Keratinocyte (primary cell): ENCODE results near the gene AKR1E2. TPM values are rescaled to one million over a fixed set of nuclear protein-coding genes. Genes with fewer than 3 reads are reported as not detected.

Experiments used
- DNase-seq: peaks from one replicate; pipeline ENCODE4 v3.0.0-alpha.2; 2011; ENCODE audit warnings: low read depth, missing footprints, low spot score
- FAIRE-seq: peaks from 2 replicates; lab custom pipeline; 2011; peaks lifted over from hg19 to GRCh38; lab: Jason Lieb, UNC
- H2AFZ ChIP-seq: 2 replicates; pipeline ENCODE4 v1.6.0; 2012; ENCODE audit warnings: low read length, control low read depth, inconsistent platforms; ENCODE audit not compliant: control insufficient read depth
- H3K27ac ChIP-seq: 2 replicates; pipeline ENCODE4 v1.5.1; 2011; ENCODE audit warnings: low read length; ENCODE audit not compliant: control insufficient read depth, insufficient read depth
- H3K27me3 ChIP-seq: 3 replicates; pipeline ENCODE4 v1.6.0; 2011; ENCODE audit warnings: low read length; ENCODE audit not compliant: control insufficient read depth, insufficient read depth; ENCODE audit errors: extremely low read depth
- H3K36me3 ChIP-seq, 2 experiments: 2 replicates in 1 of 2; 3 replicates in 1 of 2; pipeline ENCODE4 v1.5.1; 2011; ENCODE audit warnings: low read length in 2 of 2, mild to moderate bottlenecking in 1 of 2; ENCODE audit not compliant: control insufficient read depth in 2 of 2, insufficient read depth in 2 of 2; ENCODE audit errors: extremely low read depth in 1 of 2
- H3K4me1 ChIP-seq: 3 replicates; pipeline ENCODE4 v1.5.1; 2011; ENCODE audit warnings: low read length; ENCODE audit not compliant: control insufficient read depth, insufficient read depth; ENCODE audit errors: extremely low read depth
- H3K4me2 ChIP-seq: 3 replicates; pipeline ENCODE4 v1.6.0; 2011; ENCODE audit warnings: low read depth, low read length; ENCODE audit not compliant: control insufficient read depth, insufficient read depth; ENCODE audit errors: extremely low read depth
- H3K4me3 ChIP-seq, 3 experiments: fragments of 200-600 bp in 1 of 3; sonication (generic) in 1 of 3; 2 replicates in 2 of 3; 3 replicates in 1 of 3; pipeline ENCODE4 v1.5.1; 2011 to 2016; ENCODE audit warnings: low read length in 3 of 3, mild to moderate bottlenecking in 3 of 3, control low read depth in 2 of 3, inconsistent platforms in 1 of 3, low read depth in 1 of 3, mixed read lengths in 1 of 3, mixed run types in 1 of 3, moderate library complexity in 1 of 3; ENCODE audit not compliant: control insufficient read depth in 2 of 3, insufficient read depth in 2 of 3; ENCODE audit errors: extremely low read depth in 1 of 3
- H3K79me2 ChIP-seq: 2 replicates; pipeline ENCODE4 v1.6.0; 2012; ENCODE audit warnings: low read length; ENCODE audit not compliant: control insufficient read depth, insufficient read depth
- H3K9ac ChIP-seq: 3 replicates; pipeline ENCODE4 v1.6.0; 2011; ENCODE audit warnings: low read length; ENCODE audit not compliant: control insufficient read depth, insufficient read depth; ENCODE audit errors: extremely low read depth
- H3K9me1 ChIP-seq: 3 replicates; pipeline ENCODE4 v1.6.0; 2011; ENCODE audit warnings: low read length; ENCODE audit not compliant: control insufficient read depth, insufficient read depth; ENCODE audit errors: extremely low read depth
- H3K9me3 ChIP-seq: 2 replicates; pipeline ENCODE4 v1.5.1; 2012; ENCODE audit warnings: low read depth, low read length; ENCODE audit not compliant: control insufficient read depth
- H4K20me1 ChIP-seq: 3 replicates; pipeline ENCODE4 v1.6.0; 2011; ENCODE audit warnings: low read length; ENCODE audit not compliant: control insufficient read depth, insufficient read depth; ENCODE audit errors: extremely low read depth
- CTCF ChIP-seq, 3 experiments: IDR thresholded peaks in 1 of 3; conservative IDR thresholded peaks in 1 of 3; optimal IDR thresholded peaks in 1 of 3; 2 replicates in 2 of 3; 3 replicates in 1 of 3; pipeline versions ENCODE3 to v1.5.1; 2011; ENCODE audit warnings: low read length in 3 of 3, mild to moderate bottlenecking in 3 of 3, moderate library complexity in 2 of 3, control low read depth in 1 of 3, inconsistent platforms in 1 of 3; ENCODE audit not compliant: insufficient read depth in 2 of 3; ENCODE audit errors: extremely low read depth in 1 of 3
- EZH2 ChIP-seq: IDR thresholded peaks from one replicate; pipeline ENCODE4 v1.6.1; 2012; ENCODE audit warnings: inconsistent platforms, mild to moderate bottlenecking, low read length, moderate library complexity
- dilution Hi-C: fragments of 300-500 bp; cut with MboI; formaldehyde crosslinking; loops from one replicate; pipeline ENCODE4 v1.7.0; 2020; ENCODE audit warnings: low sequenced_read_pairs; ENCODE audit not compliant: extremely low pct_ligation_motif_present
- polyA plus RNA-seq, 5 experiments: library from polyadenylated mRNA; depleted of rRNA in 3 of 5; stranded (reverse) in 3 of 5; stranded (forward) in 1 of 5; unstranded in 1 of 5; fragments of >200 nt; gene quantifications; 1 replicate in 1 of 5; 2 replicates in 3 of 5; 3 replicates in 1 of 5; pipeline versions ENCODE4 v1.2.1 to v1.2.3, GENCODE V29; 2011 to 2012; ENCODE audit warnings: missing spikeins in 2 of 5, low read depth in 1 of 5, low replicate concordance in 1 of 5

AKR1E2 gene
- polyA plus RNA-seq, 1 donor (not counting 4 experiments of a cell fraction or from before 2014, with no cell fraction given) = 1.9 TPM

GRCh38 chr10:4802711-4803487 lies 23.1 kb upstream of the AKR1E2 start:
- Histone ChIP-seq H3K4me2 (peak overlapping the region; percentile 36), H3K27ac (no peak overlapping the region), H4K20me1 (no peaks in the 10 kb centered on the region), H3K9me1 (no peaks in the 10 kb centered on the region), H3K4me1 (peaks cover 21% of the 10 kb centered on the region), H2AFZ (no peak overlapping the region), H3K9ac (no peak overlapping the region), H3K9me3 (no peaks in the 10 kb centered on the region), H3K4me3 (no peak overlapping the region), H3K27me3 (no peaks in the 10 kb centered on the region), H3K79me2 (no peaks in the 10 kb centered on the region), H3K36me3 (no peaks in the 10 kb centered on the region)
- TF ChIP-seq CTCF (optimal IDR thresholded peaks at IDR 0.05 in 1 of 3, IDR thresholded peaks at IDR 0.05 in 1 of 3, conservative IDR thresholded peaks at IDR 0.05 in 1 of 3; ENCODE audit: extremely low read depth in 1 of 3, insufficient read depth in 2 of 3, low read length in 3 of 3) = no peak
- TF ChIP-seq EZH2 = no peak
- FAIRE-seq (peak; percentile 43), DNase-seq (peak; percentile 46)
- dilution Hi-C loops = no loop called here

DNA sequence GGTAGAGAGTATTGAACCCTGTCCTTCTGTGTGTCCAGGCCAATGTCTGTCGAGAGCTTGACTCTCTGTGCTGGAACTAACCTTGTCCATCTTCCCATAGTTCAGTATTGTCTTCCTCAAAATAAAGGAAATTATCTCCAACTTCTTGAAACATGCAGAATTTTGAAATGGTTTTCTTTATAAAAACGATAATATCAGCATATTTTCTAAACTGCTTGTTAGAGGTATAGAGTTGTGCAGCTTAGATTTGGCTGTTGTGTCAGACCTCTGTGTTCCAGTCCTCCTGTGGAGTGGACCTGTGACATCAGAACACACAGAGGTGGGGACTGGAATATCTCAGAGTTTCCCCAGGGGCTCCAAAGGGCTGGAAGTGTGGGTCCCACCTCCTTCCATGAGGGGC lies 22.2 kb upstream of the AKR1E2 start:
- no peaks in the 10 kb centered on the region for H3K36me3 ChIP-seq
- dilution Hi-C loops = no loop called here
- no peak overlapping the region for H3K4me2 ChIP-seq
- no peaks in the 10 kb centered on the region for H3K9me3 ChIP-seq
- FAIRE-seq = no peak
- no peaks in the 10 kb centered on the region for H4K20me1 ChIP-seq
- no peak for DNase-seq
- H2AFZ ChIP-seq = no peak overlapping the region
- no peaks in the 10 kb centered on the region for H3K27me3 ChIP-seq
- no peak overlapping the region for H3K27ac ChIP-seq
- no peak overlapping the region for H3K9ac ChIP-seq
- H3K4me1 ChIP-seq = peaks cover 22% of the 10 kb centered on the region
- H3K4me3 ChIP-seq = no peak overlapping the region
- H3K79me2 ChIP-seq = no peaks in the 10 kb centered on the region
- no peak for TF ChIP-seq CTCF (optimal IDR thresholded peaks at IDR 0.05 in 1 of 3, IDR thresholded peaks at IDR 0.05 in 1 of 3, conservative IDR thresholded peaks at IDR 0.05 in 1 of 3; ENCODE audit: extremely low read depth in 1 of 3, insufficient read depth in 2 of 3, low read length in 3 of 3)
- TF ChIP-seq EZH2 = no peak
- no peaks in the 10 kb centered on the region for H3K9me1 ChIP-seq
